HG03354 (cell line): ENCODE results near the gene CHKA.

Experiments
- ATAC-seq: cut with Tn5 transposase; IDR thresholded peaks from one replicate; pipeline ENCODE4 v1.9.1; 2021; ENCODE audit warnings: mild to moderate bottlenecking; ENCODE audit not compliant: unreplicated experiment, poor library complexity, severe bottlenecking

CHKA gene

DNA sequence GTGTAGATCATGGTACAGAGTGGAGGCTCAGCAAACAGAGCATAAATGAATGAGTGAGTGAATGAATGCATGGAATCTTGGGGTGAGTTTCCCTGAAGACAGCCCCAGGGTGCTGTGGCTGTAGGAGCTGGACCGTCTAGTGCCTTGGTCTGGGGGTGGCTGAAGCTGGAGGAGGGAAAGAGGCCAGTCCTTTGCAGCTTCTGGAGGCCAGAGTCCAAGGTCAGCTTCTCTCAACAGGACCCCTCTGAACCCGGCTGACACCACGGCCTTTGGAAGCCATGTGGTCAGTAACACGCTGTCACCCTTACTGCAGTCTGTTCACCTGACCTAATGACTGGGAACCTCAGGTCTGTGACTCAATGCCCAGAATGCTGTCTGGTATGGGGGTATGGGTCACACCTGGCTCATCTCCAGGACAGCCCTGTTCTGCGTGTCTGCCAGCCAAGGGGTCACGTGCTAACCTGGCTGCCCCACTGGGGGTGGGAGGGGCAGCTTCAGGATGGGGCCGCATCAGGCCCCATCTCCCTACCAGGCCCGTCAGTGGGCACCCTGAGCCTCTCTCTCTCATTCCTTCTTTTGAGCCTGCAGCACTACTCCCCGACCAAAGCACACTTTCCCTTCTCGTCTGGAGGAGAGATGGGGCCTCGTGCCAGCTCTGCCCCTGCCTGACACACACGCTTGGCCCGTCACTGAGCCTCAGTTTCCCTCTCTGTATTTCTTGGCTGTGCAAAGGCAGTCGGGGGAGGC, 24.1 kb upstream of the CHKA start:
- no peak for ATAC-seq

DNA sequence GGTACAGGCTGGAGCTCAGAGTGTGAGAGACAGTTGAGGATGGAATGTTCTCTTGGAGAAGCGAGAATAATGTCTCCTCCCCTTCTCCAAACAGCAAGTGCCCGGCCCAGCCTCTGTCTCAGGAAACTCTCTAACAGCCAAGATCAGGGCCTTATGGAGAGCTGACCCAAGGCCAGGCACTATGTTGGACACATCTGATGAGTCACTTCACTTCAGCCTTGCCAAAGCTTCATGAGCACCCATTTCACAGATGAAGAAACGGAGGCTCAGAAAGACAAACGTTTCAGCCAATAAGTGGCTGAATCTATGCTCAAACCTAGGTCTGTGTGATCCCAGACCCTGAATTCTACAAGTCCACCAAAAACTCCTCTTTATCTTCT, 22.1 kb upstream of the CHKA start:
- no peak for ATAC-seq

DNA sequence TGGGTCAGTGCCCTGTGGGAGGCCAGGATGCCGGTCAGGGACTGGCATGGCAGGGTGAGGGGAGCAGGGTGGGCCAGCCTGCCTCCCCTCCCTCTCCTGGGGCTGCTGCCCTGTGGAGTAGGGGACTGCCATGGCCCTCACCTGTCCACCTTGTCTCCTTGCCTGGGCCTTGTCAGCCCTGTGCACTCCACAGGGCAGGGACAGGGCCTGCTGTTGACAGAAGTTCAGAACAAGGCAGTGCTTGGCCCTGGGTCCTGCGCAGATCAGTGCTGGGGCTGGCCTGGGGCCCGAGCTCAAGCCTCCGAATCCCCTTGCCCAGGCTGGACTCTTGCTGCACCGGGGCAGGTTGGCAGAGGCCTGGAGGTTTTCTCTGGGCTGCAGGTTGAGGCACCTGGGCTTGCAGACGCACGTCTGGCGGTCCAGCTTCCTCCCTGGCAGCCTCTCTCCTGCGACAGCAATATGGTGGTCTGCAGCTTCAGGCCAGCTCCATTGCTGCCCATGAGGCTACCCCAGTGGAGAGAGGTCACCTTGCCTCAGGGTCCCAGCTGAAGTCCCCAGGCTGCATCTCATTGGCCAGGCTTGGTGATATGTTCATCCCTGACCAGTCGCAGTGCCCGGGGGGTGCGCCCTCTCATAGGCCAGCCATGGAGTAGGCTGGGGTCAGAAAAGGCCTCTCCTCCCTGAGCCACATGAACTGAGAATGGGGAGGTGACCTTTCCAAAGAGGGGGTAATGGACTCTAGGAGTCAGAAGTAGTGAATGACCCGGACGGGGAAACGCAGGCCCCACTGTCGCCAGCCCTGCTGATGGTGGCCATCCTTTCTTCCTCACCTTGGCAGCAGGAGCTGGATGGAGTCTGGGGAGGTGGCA, 21.5 kb upstream of the CHKA start:
- ATAC-seq, result no peak

DNA sequence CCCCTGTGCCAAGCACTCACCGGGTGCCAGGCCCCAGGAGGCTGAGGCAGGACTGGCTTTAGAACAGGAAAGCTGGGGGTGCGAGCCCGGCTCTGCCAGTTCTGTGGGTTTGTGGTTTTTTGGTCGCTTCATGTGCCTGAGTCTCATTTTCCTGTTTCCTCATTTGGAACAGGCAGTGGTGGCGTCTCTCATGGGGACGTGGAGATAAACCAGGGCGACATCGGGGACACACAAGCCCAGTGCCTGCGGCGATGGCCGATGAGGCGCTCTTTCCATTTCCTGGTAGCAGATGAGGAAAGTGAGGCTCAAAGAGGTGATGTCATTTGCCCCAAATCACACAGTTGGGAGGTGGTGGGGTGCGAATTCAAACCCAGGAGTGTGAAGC, 20.8 kb upstream of the CHKA start:
- ATAC-seq, result no peak

DNA sequence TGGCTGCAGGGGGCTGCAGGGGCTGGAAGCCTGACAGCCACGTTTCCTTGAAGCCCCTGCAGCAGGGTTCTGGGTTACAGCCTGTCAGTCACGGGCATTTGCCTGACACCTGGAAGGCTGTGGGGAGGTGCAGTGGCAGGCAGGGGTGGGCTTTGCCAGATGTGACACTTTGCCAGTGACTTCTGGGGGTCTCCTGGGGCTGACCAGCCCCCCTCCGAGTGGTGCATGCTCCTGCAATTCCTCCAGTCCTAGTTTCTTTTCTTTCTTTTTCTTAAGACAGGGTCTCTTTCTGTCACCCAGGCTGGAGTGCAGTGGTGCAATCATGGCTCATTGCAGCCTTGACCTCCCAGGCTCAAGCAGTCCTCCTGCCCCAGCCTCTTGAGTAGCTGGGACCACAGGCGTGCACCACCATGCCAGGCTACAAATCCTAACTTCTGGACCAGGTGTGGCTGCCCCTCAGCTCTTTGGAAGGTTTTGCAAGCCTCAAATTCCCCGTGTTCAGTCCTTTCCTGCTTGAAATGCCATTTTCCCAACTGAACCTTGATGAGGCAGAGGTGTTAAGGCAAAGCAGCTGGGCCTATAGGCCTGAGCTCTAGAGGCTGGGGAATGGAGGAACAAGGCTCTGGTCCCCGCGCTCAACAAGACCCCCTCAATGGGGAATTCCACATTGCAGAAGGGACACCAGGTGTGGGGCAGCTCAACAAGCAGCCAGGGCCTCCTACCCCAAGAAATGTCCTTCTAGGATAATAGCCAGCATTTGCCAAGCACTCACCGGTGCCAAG, 20.2 kb upstream of the CHKA start:
- ATAC-seq, result no peak

DNA sequence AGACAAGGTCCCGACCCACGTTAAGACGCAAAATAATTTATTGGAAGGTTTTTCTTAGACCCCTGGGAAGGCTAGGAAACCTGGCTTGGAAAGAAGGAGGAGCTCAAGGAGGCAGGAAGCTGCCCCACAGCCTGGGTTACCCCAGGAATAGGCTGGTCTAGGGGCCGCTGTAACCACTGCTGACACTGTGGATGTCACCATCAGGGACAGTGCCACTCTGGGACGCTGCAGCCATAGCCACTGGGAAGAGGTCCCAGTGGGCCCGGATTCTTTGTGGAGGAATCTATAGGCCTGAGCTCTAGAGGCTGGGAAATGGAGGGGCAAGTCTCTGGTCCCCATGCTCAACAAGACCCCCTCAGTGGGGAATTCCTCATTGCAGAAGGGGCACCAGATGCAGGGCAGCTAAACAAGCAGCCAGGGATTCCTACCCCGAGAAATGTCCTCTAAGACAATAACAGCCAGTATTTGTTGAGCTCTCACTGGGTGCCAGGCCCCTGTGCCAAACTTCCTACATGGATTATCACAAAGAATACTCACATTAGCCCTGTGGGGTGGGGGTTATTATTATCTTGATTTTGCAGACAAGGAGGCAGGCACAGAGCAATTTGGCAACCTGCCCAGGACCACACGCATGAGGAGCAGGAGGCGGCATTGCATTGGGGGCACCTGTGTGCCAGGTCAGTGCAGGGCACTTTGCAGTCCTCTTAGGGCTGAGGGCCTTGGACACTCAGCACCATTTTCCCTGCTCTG, 19.5 kb upstream of the CHKA start:
- no peak for ATAC-seq

DNA sequence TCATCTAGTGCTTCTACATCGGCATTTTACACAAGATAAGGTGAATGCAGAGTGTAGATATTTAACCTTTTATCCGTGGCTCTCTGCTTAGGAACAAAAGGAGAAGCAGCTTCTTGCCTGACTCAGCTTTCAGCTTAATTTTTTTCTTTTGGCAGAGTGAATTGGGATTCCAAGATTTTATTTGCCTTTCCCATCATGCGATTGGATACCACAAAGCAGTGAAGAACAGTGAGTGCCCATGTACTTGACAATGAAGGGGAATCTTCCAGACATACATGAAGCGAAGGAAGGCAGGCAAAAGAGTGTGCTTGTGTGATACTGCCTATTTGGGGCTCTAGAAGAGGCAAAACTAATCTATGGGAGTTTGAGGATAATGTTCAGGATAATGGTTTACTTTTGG, 17.0 kb upstream of the CHKA start:
- ATAC-seq, result no peak

DNA sequence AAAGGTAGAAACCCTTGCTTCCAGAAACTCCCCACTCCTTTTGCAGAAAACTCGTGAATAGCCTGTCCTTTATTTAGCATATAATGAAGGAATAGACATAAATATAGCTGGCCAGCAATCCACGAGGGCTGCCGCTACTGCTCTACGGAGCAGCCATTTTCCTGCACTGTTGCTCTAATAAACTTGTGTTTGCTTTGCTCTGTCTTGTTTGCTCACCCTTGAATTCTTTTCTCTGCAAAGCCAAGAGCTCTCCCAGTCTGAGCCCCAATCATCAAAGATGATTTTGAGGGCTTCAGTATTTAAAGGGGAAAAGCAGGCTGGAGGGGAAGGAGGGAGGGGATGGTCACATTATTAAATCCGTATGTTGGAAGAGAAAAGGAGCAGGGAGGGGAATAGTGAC, 16.6 kb upstream of the CHKA start:
- ATAC-seq, result no peak

DNA sequence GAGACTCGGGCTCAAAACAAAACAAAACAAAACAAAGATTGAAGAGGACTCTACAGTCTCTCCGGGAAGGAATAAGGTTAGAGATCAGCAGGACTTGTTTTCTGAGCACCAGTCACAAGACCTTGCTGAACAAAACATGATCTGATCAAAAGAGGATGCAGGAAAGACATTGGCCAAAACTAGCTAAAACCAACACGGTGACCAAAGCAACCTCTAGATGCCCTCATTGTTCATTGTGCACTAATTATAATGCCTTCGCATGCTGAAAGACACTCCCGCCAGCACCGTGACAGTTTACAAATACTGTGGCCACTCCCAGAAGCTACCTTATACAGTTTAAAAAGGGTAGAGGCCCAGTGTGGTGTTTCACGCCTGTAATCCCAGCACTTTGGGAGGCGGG, 15.7 kb upstream of the CHKA start:
- no peak for ATAC-seq

DNA sequence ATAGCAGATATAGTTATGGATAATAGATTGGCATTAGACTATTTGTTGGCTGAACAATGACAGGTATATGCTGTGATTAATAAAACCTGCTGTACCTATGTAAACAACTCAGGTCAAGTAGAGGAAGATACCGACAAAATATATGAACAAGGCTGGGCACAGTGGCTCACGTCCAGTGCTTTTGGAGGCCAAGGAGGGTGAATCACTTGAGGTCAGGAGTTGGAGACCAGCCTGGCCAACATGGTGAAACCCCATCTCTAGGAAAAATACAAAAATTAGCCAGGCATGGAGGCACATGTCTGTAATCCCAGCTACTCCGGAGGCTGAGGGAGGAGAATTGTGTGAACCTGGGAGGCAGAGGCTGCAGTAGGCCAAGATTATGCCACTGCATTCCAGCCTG, 14.0 kb upstream of the CHKA start:
- no peak for ATAC-seq

DNA sequence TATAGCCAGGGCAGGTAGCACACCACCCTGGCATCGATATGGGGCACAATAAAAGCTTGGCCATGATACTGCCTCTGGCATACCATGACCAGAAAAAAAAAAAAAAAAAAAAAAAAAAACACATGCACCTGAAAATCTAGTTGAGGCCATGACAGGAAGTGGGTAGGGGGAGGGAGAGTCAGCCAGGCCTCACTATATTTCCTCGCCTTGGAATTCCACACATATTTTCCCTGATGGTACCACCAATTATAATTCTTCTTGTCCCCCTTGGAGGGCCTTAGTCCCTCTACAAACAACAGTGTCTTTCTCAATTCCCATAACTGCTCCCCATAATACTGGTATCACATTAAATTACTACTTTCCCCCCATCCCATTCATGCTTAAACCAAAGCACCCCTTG, 12.6 kb upstream of the CHKA start:
- no peak for ATAC-seq

DNA sequence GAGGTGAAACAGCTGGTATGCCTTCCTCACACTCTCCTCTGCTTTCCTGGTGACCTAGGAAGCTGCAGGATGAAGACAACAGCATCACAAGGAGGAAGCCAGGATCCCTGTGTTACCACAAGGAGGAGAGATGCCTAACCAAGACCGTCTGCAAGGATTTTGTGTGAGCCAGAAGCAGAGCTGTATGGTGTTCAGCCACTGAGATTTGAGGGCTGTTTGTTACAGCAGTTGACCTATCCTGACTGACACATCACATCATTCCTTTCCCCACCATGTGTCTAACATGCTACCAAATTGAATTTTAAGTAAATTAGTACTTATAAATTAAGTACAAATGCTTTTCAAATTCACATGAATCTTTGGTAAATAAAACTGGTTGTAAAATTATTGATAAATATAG, 8.9 kb upstream of the CHKA start:
- ATAC-seq, result no peak

DNA sequence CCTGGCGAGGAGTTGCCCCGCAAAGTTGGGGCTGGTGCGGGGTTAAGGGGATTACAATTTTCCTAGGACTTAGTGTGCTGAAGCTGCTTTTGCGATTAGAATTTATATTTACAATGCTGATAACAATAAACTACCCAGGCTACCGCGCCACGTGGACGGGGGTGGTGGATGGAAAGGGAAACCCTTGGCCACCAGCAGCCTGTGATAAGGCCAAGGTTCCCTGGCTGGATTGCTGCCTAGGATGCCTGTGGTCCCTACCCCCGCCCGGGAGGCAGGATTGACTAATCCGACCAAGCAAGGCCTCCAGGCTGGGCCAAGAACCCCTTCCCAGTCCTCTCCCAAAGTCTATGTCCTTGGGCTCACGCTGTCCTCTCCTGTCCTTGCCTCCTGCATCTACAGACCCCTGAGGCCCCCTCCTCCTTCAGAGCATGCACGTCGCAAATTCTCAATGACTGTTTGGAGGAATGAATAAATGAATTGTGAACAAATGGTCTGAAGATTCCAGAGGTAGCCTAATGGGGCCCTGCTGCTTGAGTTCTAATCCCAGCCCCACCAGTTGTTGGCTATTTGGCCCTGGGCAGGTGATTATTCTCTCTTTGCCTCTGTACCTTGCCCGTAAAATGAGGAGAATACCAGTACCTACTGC, 7.6 kb upstream of the CHKA start:
- ATAC-seq, result no peak

DNA sequence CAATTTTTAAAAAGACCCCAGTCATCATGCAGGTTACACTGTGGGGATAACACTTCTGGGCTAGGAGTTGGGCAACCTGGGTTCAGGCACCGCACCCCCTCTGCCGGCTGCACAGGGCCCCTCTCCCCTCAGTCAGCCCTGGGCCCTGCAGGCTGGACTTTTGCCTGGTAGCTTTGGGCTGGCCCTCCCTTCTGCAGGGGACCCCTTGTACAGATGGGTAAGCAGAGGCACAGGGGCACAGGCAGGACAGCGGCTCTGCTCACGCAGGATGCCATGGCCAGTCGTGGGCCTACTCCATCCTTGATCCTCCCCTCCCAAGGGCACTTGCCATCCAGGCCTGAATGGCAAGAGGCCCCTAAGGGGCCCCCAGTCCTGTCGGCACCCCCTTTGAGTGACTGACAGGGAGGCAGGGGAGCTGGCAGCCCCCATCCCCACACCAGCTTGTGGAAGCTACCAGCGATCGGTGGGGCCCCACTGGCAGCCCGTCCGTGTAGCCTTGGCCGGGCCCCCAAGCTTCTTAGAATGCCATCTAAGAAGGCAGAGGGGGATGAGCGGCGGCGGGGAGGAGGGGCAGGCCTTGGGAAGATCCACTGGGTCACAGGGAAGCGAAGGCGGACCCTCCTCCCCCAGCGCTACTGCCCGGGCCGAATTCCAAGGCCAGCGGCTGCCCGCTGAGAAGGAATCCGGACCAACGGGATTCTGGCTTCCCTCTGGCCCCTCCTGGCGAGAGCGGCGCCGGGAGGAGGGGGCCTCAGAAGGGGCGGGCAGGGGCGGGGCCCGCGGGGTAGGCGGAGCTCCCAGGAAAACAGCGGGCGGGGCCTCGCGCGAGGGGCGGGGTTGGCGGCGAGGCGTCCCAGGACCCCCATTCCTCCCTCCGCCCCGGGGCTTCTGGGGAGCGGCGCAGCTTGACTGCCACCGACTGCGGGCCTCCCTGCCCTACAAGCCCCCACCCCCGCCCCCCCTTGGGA, 6.8 kb upstream of the CHKA start:
- ATAC-seq, result no peak

DNA sequence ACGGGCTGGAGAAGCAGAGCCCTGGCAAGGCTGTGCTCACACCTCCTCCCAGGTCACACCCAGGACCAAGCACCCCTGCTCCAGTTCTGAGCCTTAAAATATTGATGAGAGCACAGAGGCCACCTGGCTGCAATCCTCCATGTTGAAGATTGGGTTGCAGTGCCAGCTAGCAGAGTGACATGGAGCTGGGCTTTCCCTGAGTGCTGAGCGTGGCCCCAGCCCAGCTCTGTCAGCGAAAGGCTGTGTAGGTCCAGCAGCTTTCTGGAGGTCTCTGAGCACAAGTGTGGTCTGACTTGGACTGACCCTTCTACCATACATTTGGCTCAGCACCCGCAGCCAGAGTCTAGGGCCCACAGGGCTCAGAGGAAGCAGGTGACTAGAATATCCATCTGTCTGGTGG, 4.0 kb upstream of the CHKA start:
- no peak for ATAC-seq

DNA sequence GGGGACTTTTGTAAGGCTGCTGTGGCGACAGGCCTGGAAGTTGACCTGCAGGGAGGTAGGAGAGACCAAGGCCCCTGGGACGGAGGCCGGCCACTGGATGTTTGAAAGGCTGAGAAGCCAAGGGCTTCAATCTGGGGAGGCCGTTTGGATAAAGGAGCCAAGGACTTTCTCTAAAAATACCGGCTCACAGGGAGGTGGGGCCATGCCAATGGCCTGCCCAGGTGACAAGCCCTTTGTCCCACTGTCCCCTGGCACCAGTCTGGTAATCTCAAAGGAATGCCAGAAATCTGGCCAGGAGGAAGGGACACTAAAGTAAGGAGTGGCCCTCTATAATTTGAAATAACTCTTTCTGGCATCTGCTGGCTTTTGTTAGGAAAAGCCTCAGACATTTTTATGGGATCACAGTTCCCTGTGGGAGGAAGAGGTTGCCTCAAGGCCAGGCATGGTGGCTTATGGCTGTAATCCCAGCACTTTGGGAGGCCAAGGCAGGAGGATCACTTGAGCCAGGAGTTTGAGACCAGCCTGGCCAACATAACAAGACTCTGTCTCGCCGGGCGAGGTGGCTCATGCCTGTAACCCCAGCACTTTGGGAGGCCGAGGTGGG, 1.9 kb upstream of the CHKA start:
- ATAC-seq, result no peak

DNA sequence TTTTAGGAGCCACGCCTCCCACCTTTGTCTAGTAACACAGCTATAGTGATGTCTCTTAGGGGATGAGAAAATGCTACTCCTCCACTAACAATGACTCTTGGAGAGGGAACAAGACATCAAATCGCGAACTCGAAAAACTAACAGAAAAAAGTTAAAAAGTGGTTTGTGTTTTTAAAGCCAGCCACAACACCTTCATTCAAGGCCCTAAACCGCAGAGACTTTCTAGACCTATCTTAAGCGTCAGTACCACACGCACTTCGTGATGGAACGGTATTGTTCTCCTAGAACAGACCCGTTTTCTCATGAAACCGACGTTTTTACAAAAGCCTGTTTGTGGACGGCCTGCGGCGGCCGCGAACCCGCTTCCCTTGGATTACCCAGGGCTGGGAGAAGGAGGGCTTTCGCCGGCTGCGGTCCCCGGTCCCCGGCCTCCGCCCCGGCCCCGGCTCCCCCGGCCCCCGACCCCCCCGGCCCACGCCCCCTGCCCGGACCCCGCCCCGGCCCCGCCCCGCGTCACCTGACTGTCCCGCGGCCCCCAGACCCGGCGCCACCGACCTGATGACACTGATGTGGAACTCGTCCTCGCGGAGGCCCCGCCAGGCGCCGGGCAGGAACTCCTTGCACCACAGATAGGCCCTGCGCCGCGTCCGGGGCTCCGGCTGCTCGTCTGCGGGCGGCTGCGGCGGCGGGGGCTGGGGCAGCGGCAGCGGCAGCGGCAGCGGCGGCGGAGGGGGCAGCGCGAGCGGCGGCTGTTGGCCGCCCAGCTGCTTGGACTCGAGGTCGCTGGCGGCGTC, 718 bp downstream of the CHKA start:
- peak; percentile 27 for ATAC-seq
